GM18526 (cell line): ENCODE results near the gene EPHB1.

ENCODE experiments used
- POLR2A ChIP-seq: IDR thresholded peaks from 3 replicates; pipeline ENCODE4 v1.6.1; 2011; ENCODE audit not compliant: insufficient read length; ENCODE audit errors: extremely low read depth

The EPHB1 gene

GRCh38 chr3:135118792-135119191 lies 323.7 kb downstream of the EPHB1 start:
- no peak for TF ChIP-seq POLR2A

GRCh38 chr3:135125171-135125801 lies 330.2 kb downstream of the EPHB1 start:
- no peak for TF ChIP-seq POLR2A

- no peak for TF ChIP-seq POLR2A
These were observed 332.9 kb downstream of the EPHB1 start for GRCh38 chr3:135127946-135128470.

- TF ChIP-seq POLR2A: no peak
These were observed 333.8 kb downstream of the EPHB1 start for GRCh38 chr3:135128818-135129217.

- no peak for TF ChIP-seq POLR2A
These were observed 336.2 kb downstream of the EPHB1 start for GRCh38 chr3:135131290-135131689.

- TF ChIP-seq POLR2A: no peak
These were observed 339.0 kb downstream of the EPHB1 start for GRCh38 chr3:135133905-135134683.

- TF ChIP-seq POLR2A: no peak
These were observed 339.6 kb downstream of the EPHB1 start for GRCh38 chr3:135134684-135135075.

GRCh38 chr3:135135445-135135844 lies 340.4 kb downstream of the EPHB1 start:
- TF ChIP-seq POLR2A: no peak

GRCh38 chr3:135136361-135137100 lies 341.5 kb downstream of the EPHB1 start:
- TF ChIP-seq POLR2A: no peak

- TF ChIP-seq POLR2A: no peak
These were observed 342.2 kb downstream of the EPHB1 start for GRCh38 chr3:135137296-135137695.

GRCh38 chr3:135138776-135139175 lies 343.7 kb downstream of the EPHB1 start:
- no peak for TF ChIP-seq POLR2A

- no peak for TF ChIP-seq POLR2A
These were observed 345.5 kb downstream of the EPHB1 start for GRCh38 chr3:135140591-135140990.

- TF ChIP-seq POLR2A: no peak
These were observed 346.1 kb downstream of the EPHB1 start for GRCh38 chr3:135141160-135141559.

GRCh38 chr3:135141672-135142071 lies 346.6 kb downstream of the EPHB1 start:
- TF ChIP-seq POLR2A: no peak

GRCh38 chr3:135142530-135142929 lies 347.5 kb downstream of the EPHB1 start:
- TF ChIP-seq POLR2A: no peak

GRCh38 chr3:135143474-135143873 lies 348.4 kb downstream of the EPHB1 start:
- no peak for TF ChIP-seq POLR2A
